Adipocyte (in vitro differentiated cells): ENCODE data around the gene CSF1.
"Not testable (repeated sequence)": the region's sequence is repeated elsewhere in the genome, so short reads cannot be mapped to it uniquely, and the experiment has no call there.

Experiments used
- DNase-seq: peaks from one replicate; pipeline ENCODE4 v3.0.0-alpha.2; 2015; ENCODE audit warnings: low read depth
- H3K27me3 ChIP-seq: replicated peaks from 2 replicates; pipeline ENCODE4 v1.7.0; 2013; ENCODE audit warnings: mild to moderate bottlenecking, low read length, moderate library complexity; ENCODE audit not compliant: control insufficient read depth, insufficient read depth
- H3K36me3 ChIP-seq: 2 replicates; pipeline ENCODE4 v1.7.0; 2013; ENCODE audit warnings: low read length, mild to moderate bottlenecking, moderate library complexity; ENCODE audit not compliant: control insufficient read depth, insufficient read depth, severe bottlenecking
- H3K4me1 ChIP-seq: 2 replicates; pipeline ENCODE4 v1.7.0; 2013; ENCODE audit warnings: mild to moderate bottlenecking, low read length, moderate library complexity; ENCODE audit not compliant: control insufficient read depth, insufficient read depth
- H3K4me3 ChIP-seq: 2 replicates; pipeline ENCODE4 v1.7.0; 2013; ENCODE audit warnings: mild to moderate bottlenecking, low read length, moderate library complexity
- H3K9ac ChIP-seq: 2 replicates; pipeline ENCODE4 v1.7.0; 2013; ENCODE audit warnings: mild to moderate bottlenecking, low read length, moderate library complexity
- H3K9me3 ChIP-seq: 2 replicates; pipeline ENCODE4 v1.7.0; 2013; ENCODE audit warnings: mild to moderate bottlenecking, low read length, moderate library complexity; ENCODE audit not compliant: control insufficient read depth

Gene CSF1

GRCh38 chr1:109914587-109915240 lies 4.1 kb downstream of the CSF1 start:
- Histone ChIP-seq H3K27me3 (no peaks in the 10 kb centered on the region), H3K9me3 (no peaks in the 10 kb centered on the region), H3K36me3 (peaks cover 61% of the 10 kb centered on the region), H3K4me3 (peak overlapping the region; percentile 97), H3K9ac (peak overlapping the region; percentile 99), H3K4me1 (peaks cover 73% of the 10 kb centered on the region)
- peak; percentile 91 for DNase-seq

GRCh38 chr1:109917051-109917767 lies 6.6 kb downstream of the CSF1 start:
- Histone ChIP-seq H3K9ac (peak overlapping the region; percentile 49), H3K27me3 (no peaks in the 10 kb centered on the region), H3K4me3 (no peak overlapping the region), H3K9me3 (no peaks in the 10 kb centered on the region), H3K36me3 (peaks cover 86% of the 10 kb centered on the region), H3K4me1 (peaks cover 75% of the 10 kb centered on the region)
- DNase-seq: no peak

- Histone ChIP-seq H3K36me3 (peaks cover 93% of the 10 kb centered on the region), H3K9me3 (no peaks in the 10 kb centered on the region), H3K27me3 (no peaks in the 10 kb centered on the region), H3K9ac (peak overlapping the region; percentile 49), H3K4me3 (no peak overlapping the region), H3K4me1 (peaks cover 75% of the 10 kb centered on the region)
- DNase-seq: no peak
Measured at GRCh38 chr1:109917768-109918606, 7.3 kb downstream of the CSF1 start.

- Histone ChIP-seq H3K36me3 (peaks cover 96% of the 10 kb centered on the region), H3K4me3 (peak overlapping the region; percentile 26), H3K9me3 (no peaks in the 10 kb centered on the region), H3K9ac (peak overlapping the region; percentile 49), H3K4me1 (peaks cover 73% of the 10 kb centered on the region), H3K27me3 (no peaks in the 10 kb centered on the region)
- no peak for DNase-seq
Measured at GRCh38 chr1:109918671-109919070, 8.0 kb downstream of the CSF1 start.

- H3K4me3 ChIP-seq: no peak overlapping the region
- peaks cover 96% of the 10 kb centered on the region for H3K36me3 ChIP-seq
- no peaks in the 10 kb centered on the region for H3K27me3 ChIP-seq
- H3K9ac ChIP-seq: peak overlapping the region; percentile 49
- no peaks in the 10 kb centered on the region for H3K9me3 ChIP-seq
- peak; percentile 58 for DNase-seq
- peaks cover 73% of the 10 kb centered on the region for H3K4me1 ChIP-seq
Measured at GRCh38 chr1:109919303-109919702, 8.7 kb downstream of the CSF1 start.

GRCh38 chr1:109920391-109920790 lies 9.7 kb downstream of the CSF1 start:
- H3K36me3 ChIP-seq: peaks cover 100% of the 10 kb centered on the region
- H3K27me3 ChIP-seq, H3K4me3 ChIP-seq, H3K9me3 ChIP-seq, DNase-seq: not testable (repeated sequence)
- peak overlapping the region; percentile 30 for H3K9ac ChIP-seq
- peaks cover 73% of the 10 kb centered on the region for H3K4me1 ChIP-seq

GRCh38 chr1:109922326-109922725 lies 11.7 kb downstream of the CSF1 start:
- H3K36me3 ChIP-seq: peaks cover 100% of the 10 kb centered on the region
- H3K27me3 ChIP-seq: no peaks in the 10 kb centered on the region
- no peak for DNase-seq

GRCh38 chr1:109923131-109923945 lies 12.7 kb downstream of the CSF1 start:
- Histone ChIP-seq H3K9ac (peak overlapping the region; percentile 67), H3K4me1 (peaks cover 72% of the 10 kb centered on the region), H3K27me3 (no peaks in the 10 kb centered on the region), H3K4me3 (no peak overlapping the region), H3K9me3 (no peaks in the 10 kb centered on the region), H3K36me3 (peaks cover 90% of the 10 kb centered on the region)
- no peak for DNase-seq

More at GRCh38 chr1:109922326-109922725, 11.7 kb downstream of the CSF1 start:
- no peaks in the 10 kb centered on the region for H3K9me3 ChIP-seq
- H3K4me1 ChIP-seq: peaks cover 72% of the 10 kb centered on the region
- peak overlapping the region; percentile 67 for H3K9ac ChIP-seq
- H3K4me3 ChIP-seq: no peak overlapping the region

GRCh38 chr1:109923946-109924275 lies 13.3 kb downstream of the CSF1 start:
- Histone ChIP-seq H3K4me1 (peaks cover 72% of the 10 kb centered on the region), H3K4me3 (no peak overlapping the region), H3K27me3 (no peaks in the 10 kb centered on the region), H3K9me3 (no peaks in the 10 kb centered on the region), H3K9ac (peak overlapping the region; percentile 67), H3K36me3 (peaks cover 87% of the 10 kb centered on the region)
- DNase-seq: no peak

GRCh38 chr1:109924316-109924715 lies 13.7 kb downstream of the CSF1 start:
- H3K9ac ChIP-seq: peak overlapping the region; percentile 67
- H3K4me3 ChIP-seq: no peak overlapping the region
- no peak for DNase-seq
- peaks cover 72% of the 10 kb centered on the region for H3K4me1 ChIP-seq
- no peaks in the 10 kb centered on the region for H3K27me3 ChIP-seq
- H3K36me3 ChIP-seq: peaks cover 87% of the 10 kb centered on the region
- H3K9me3 ChIP-seq: no peaks in the 10 kb centered on the region
